Hematopoietic multipotent progenitor cell treated with erythropoietin and hydrocortisone succinate and interleukin-3 and kit ligand, for 6 days (in vitro differentiated cells): Measurements from ENCODE around the gene CORO2B.

Experiments
- DNase-seq: peaks from one replicate; pipeline ENCODE4 v3.0.0-alpha.2; 2015

Gene CORO2B, protein sequence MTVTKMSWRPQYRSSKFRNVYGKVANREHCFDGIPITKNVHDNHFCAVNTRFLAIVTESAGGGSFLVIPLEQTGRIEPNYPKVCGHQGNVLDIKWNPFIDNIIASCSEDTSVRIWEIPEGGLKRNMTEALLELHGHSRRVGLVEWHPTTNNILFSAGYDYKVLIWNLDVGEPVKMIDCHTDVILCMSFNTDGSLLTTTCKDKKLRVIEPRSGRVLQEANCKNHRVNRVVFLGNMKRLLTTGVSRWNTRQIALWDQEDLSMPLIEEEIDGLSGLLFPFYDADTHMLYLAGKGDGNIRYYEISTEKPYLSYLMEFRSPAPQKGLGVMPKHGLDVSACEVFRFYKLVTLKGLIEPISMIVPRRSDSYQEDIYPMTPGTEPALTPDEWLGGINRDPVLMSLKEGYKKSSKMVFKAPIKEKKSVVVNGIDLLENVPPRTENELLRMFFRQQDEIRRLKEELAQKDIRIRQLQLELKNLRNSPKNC

DNA sequence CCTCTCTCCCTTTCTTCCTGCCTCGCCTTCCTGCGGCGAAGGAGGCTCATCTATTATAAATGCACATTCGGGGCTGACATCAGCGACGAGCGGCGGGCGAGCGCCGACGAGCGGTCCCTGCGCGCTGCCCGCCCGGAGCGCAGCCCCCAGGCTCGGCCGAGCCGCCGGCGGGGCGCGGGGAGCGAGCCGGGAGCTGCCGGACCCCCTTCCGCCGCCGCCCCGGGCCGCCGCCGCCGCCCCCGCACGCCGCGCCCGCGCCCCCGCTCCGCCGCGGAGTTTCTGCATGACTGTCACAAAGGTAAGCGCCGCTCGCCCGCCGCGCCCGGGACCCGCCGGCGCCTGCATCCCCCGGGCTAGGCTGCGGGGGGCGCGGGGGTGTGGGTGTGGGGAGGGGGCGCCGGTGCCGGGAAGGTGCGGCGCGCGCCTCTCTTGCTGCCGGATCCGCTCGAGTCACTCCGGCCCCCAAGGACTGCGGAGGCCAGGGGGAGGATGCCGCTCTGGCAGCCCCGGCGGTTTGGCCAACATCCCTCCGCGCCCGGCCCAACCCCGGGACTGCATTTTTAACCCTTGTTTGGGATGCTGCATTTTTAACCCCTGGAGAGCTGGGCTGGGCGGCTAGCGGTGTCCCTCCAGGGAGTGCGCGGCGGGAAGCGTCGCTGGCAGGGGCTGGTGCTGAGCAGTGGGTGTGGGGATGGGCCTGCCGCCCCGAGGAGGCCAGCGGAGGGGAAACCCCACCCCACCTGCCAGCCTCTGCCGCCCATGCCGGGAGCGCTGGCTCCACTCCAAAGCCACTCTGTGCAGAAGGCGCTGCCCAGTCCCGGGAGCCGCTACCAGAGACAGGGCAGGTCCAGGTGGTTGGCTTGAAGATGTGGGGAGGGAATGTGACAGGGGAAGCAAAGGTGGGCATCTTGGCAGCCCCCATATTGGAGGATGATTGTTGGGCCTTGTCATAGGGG, at the start of gene CORO2B:
TSS of gene CORO2B (plus strand) at position 14 of the 956 bp plus-strand sequence. CDS start at position 284, 270 bp downstream.
- no peak for DNase-seq

- no peak for DNase-seq
Measured at GRCh38 chr15:68531387-68532179, 47.2 kb upstream of the CORO2B start.

GRCh38 chr15:68536331-68537095, 42.3 kb upstream of the CORO2B start:
- DNase-seq, result no peak

GRCh38 chr15:68537097-68537496, 41.7 kb upstream of the CORO2B start:
- DNase-seq, result no peak

- no peak for DNase-seq
Measured at GRCh38 chr15:68537506-68537905, 41.3 kb upstream of the CORO2B start.

DNA sequence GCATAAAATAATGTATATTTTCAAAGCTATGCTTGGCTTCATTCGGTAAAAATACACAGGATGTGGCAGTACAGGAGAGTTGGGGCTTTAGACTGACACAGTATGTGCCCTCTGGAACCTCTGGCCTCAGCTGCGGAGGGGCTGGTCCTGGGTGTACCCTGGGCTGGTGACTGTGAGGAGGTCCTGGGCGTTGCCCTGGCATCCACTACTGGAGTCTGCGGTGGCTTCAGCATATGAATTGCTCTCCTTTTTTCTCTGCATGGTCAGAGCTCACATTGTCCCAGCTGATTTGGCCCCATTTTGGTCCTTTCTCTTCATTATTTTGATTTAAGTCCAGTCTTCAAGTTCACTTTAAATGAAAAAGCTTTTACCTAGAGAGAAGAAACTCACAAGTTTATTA, 40.5 kb upstream of the CORO2B start:
- DNase-seq, result no peak

GRCh38 chr15:68541743-68542142, 37.0 kb upstream of the CORO2B start:
- DNase-seq, result no peak

GRCh38 chr15:68542348-68542747, 36.4 kb upstream of the CORO2B start:
- no peak for DNase-seq

- DNase-seq, result no peak
Measured at GRCh38 chr15:68542771-68543164, 36.0 kb upstream of the CORO2B start.

DNA sequence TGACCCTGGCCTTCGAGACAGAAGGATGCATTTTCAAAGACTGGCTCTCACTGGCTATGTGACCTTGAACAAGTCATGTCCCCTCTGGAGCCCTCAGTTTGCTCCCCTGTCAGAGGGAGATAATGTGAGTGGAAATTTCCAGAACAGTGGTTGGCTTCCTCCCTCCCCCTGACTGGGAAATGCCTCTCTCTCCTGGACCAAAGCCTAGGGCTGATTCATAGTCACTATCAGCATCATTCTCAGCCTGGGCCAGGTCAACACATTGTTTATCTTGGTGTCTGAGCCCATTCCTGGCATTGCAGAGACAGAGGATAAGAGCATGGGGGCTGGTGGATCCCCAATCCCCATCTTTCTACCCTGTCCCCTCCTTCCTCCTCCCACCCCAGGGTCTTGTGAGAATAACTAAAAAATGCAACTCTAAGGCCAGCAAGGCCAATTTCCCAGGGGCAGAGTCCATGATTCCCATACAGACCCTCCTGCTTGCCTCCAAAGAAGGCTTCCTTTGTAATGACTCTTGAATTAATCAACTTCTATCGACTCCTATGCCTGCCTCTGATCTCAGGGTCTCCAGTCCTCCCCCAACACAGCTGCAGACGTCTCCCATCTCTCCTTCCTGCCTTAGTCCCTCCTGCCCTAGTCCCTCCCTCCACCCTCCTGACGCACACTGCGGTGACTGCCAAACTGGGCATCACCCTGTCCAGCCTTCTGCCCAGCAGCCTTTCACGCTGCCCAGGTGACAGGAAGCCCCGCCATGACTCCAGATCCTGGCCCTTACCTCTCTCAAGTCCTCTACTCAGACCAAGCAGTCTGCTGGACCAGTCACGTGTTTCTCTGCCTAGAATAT, 35.4 kb upstream of the CORO2B start:
- DNase-seq, result no peak

- DNase-seq, result no peak
Measured at GRCh38 chr15:68546318-68546717, 32.5 kb upstream of the CORO2B start.

DNA sequence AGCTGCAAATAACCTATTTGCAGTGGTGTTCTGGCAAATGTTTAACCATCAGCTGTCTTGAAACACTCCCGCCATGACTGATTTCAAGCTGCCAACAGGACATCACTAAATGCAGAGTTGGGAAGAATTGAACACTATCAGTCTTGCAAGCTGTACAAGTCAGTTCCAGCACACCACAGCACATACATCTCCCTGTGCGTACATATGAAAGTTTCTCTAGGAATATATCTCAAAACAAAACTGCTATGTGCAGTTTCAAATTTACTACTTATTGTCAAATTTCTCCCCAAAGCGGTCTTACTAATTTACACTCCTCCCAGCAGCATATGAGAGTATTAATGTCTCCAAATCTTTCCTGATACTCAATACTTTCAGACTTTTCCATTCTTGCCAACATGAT, 30.4 kb upstream of the CORO2B start:
- no peak for DNase-seq

DNA sequence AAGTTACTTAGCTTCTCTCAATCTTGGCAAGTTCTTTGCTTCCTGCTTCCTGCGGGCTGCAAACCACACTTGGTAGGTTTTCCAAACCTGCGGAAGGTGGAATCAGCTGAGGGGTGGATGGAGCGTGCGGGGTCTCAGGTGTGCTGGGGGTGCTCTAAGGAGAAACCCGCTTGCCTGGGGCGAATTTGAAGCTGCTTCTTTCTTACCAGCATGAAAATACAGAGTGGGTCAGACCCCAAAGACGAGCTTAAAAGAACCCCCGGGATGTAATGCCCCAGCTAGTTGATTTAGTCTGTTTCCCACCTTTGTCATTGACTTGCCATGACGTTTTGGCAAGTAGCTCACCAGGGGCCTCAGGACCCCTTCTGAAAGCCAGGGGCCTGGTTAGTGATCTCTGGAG, 28.8 kb upstream of the CORO2B start:
- no peak for DNase-seq

DNA sequence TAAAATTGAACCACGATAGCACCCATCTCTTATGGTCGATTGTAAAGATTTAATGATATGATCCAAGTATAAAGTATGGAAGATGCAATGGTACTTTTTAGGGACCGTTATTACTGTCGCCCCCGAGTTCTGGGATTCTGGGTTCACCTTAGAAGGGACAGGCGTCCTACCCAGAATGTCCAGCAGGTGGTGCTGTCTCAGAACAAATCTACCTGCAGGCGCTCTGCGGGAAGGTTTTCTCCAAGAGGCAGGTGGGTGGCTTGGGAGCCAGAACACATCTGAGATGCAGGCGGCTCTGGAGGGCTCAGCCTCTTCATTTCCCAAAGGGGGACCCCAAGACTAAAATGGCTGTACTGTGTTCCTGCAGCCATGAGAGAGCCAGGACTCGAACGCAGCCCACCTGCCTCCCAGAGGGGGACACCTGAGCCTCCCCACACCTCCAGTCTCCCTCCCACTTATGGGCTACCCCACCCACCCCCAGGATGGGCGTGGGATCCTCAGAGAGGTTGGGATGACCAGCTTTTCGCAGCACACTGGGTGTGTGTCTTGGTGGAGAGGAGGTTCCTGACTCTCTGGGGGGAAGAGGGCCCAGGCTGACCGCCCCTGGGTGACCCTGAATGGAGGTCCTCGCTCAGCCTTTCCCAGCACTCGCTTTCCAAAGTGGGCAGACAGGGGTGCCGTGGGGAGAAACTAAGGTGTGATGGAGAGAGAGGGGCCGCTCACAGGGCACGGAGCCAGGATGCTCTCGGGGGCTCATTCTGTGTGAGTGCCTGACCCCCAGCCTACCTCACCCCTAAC, 28.1 kb upstream of the CORO2B start:
- peak; percentile 79 for DNase-seq

DNA sequence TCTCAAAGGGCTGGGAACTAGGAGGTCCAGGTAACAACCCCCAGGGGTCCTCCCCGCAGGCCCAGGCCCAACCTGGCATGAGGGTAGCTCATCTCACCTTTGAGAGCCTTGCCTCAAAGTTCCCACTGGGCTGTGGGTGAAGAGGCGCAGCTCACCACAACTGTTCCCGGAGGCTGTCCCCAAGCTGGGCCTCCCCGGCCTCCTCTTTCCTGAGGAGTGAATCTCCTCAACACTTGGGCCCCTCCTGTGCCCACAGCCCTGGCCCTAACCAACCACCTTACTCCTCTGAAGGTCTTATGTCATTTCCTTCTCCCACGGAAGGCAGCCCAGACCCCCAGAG, 27.5 kb upstream of the CORO2B start:
- DNase-seq, result no peak

GRCh38 chr15:68552344-68552743, 26.4 kb upstream of the CORO2B start:
- no peak for DNase-seq

DNA sequence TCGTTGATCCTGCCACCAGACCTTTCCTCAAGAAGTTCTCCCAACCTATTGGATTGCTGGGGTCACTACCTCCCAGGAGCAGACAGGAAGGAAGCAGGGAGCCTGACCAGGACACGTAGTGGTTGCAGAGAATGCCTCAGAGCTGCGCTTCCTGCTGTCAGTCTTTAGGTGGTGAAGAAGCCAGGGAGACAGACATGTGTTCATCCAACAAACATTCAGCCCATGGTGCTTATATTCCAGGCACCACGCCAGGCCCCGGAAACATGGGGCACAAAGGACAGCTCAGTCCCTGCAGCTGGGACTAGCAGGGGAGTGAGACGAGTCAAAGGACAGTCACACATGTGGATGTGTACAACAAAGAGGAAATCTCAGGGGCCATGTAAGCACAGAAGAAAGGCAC, 26.0 kb upstream of the CORO2B start:
- no peak for DNase-seq

GRCh38 chr15:68553314-68553993, 25.3 kb upstream of the CORO2B start:
- no peak for DNase-seq

- DNase-seq, result peak; percentile 82
Measured at GRCh38 chr15:68553994-68554720, 24.6 kb upstream of the CORO2B start.
